Stimulated activated CD8-positive, alpha-beta memory T cell treated with anti-CD3 and anti-CD28 coated beads, Interleukin-4, amount 100 ng/mL, for 48 hours (primary cell): ENCODE measurements around the gene BLID.

Experiments used
- DNase-seq: peaks from one replicate; pipeline ENCODE4 v3.0.0-alpha.2; 2020

BLID gene

GRCh38 chr11:122138744-122139594, 23.0 kb upstream of the BLID start:
- no peak for DNase-seq

- no peak for DNase-seq
Observed at GRCh38 chr11:122137078-122137793, 21.2 kb upstream of the BLID start.

- no peak for DNase-seq
Observed at GRCh38 chr11:122131126-122131525, 15.1 kb upstream of the BLID start.

GRCh38 chr11:122128146-122128545, 12.1 kb upstream of the BLID start:
- no peak for DNase-seq

GRCh38 chr11:122127020-122127419, 11.0 kb upstream of the BLID start:
- DNase-seq = no peak

GRCh38 chr11:122126024-122126688, 10.1 kb upstream of the BLID start:
- DNase-seq = no peak

GRCh38 chr11:122123263-122123929, 7.4 kb upstream of the BLID start:
- DNase-seq = no peak

GRCh38 chr11:122122179-122122578, 6.2 kb upstream of the BLID start:
- no peak for DNase-seq

DNA sequence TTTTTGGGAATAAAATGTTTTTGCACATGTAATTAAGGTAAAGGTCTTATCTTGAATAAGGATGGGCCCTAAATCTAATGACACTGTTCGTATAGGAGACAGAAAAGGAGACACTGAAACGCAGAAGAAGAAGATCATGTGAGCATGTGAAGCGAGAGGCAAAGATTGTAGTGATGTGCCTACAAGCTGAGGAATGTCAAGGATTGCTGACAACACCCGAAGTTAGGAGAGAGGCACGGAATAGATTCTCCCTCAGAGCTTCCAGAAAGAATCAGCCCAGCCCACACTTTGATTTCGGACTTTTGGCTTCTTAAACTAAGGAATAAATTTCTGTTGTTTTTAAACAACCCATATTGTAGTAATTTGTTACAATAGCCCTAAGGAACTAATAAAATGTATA, 4.1 kb upstream of the BLID start:
- no peak for DNase-seq

GRCh38 chr11:122116591-122116990, 576 bp upstream of the BLID start:
- no peak for DNase-seq

- no peak for DNase-seq
Observed at GRCh38 chr11:122114976-122115375, 1.0 kb downstream of the BLID start.

- no peak for DNase-seq
Observed at GRCh38 chr11:122113836-122114825, 1.9 kb downstream of the BLID start.

- DNase-seq = no peak
Observed at GRCh38 chr11:122112470-122113365, 3.3 kb downstream of the BLID start.

GRCh38 chr11:122109932-122110331, 6.1 kb downstream of the BLID start:
- no peak for DNase-seq

DNA sequence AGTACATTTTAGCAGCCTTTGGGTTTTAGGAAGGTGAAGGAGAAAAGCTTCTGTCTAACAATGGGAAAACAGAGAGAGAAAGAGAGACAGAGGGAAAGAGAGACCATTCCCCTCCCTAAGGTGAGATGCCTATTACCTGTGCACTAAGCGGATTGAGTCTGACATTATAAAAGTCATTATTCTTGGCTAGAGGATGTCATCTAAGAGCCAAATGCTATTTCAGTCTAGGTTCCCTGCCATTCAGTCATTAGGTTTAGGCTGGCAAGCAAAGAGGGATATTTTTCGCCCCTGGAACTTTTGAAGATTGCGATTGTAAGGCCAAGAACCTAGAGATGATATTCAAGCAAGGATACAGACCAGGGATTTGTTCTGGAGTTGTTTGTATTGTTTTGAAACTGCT, 7.2 kb downstream of the BLID start:
- DNase-seq = no peak

DNA sequence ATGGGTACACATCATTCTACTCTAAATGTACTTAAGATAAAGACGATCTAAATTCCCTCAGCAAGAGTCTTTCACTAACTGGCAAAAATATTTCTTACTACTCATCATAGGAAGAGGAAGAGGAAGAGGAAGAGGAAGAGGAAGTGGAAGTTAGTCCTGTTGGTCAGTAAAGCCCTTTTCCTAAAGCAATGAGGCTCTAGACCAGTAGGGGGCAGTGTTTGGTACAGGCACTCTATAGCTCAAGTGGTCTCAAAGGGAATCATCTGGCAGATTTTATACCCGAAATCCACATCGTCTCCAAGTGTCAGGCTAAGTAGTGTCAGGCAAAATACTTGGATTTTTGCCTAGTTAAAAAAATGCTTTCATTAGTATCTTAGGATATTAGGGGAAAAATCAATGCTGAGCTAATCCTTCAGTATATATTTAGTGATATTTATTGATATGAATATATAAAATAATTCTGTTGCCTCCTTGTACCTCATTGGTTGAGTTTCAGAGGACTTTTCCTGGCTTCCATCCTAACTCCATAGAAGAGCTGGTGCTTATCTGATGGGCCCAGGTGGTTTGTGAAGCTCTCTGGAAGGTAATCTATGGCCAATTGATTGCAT, 7.7 kb downstream of the BLID start:
- DNase-seq = peak; percentile 46

DNA sequence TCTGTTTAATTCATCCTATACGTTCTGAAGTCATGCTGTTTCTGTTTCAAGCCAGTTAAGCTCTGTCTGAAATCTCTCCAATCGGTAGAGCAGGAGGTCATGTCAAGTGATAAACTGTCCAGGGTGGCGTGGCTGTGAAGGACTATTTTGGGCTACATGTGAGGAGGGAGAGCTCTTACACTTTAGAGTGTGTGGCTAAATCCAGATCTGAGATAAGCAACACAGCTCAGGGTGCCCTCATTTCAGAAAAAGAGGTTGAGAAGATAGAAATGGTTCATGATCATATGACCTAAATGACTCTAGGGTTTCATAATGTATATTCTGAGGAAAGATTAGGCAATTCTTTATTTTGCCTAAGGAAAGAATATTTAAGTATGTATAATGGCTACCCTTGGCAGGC, 8.4 kb downstream of the BLID start:
- no peak for DNase-seq

DNA sequence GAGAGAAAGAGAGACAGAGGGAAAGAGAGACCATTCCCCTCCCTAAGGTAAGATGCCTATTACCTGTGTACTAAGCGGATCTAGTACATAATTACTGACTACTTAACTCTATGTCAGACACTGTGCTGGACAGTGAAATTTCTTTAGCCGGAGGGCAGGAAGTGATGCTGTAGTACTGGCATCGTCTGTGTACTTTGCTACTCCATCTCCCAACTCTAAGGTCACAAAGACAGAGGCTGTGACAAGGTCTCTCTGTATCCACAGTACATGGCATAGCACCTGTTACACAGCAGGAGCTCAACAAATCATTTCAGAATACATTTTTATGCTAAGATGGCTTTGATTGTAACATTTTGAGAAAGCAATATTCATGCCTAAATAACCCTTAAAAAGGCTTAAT, 9.0 kb downstream of the BLID start:
- no peak for DNase-seq

- DNase-seq = no peak
Observed at GRCh38 chr11:122105044-122105758, 10.8 kb downstream of the BLID start.

DNA sequence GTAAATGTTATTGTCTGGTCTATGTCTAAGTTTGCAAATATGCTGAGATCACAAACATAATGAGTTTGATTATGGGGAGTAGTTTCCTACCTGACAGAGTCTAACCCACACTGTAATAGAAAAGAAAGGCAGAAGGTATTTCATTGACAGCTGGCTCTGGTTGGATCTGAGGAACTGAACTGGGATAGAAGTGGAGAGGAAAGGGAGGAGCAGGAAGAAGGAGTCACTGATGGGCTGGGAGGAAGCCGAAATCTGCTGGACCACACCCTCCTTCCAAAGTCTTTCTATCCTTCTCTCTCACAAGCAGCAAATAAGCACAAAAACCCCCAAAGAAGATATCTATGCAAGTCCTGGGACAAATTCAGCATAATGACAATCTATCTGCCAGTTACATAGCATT, 11.7 kb downstream of the BLID start:
- DNase-seq = no peak
